BLaER1 treated with 17β-estradiol and CSF1 and Interleukin-3, amounts not matched to agents 10 nM and 100 nM (cell line): ENCODE data around the gene ZBTB20.

Experiments
- H3K27ac ChIP-seq, 11 experiments: shearing (Covaris generic); formaldehyde crosslinking; 2 replicates each; pipeline ENCODE4 v1.8.1; 2022
- H3K27me3 ChIP-seq, 11 experiments: shearing (Covaris generic); formaldehyde crosslinking; 2 replicates each; pipeline ENCODE4 v1.8.1; 2022
- H3K36me3 ChIP-seq, 11 experiments: shearing (Covaris generic); formaldehyde crosslinking; 2 replicates each; pipeline ENCODE4 v1.8.1; 2022
- H3K4me1 ChIP-seq, 10 experiments: shearing (Covaris generic); formaldehyde crosslinking; 2 replicates each; pipeline ENCODE4 v1.8.1; 2022
- H3K4me2 ChIP-seq, 11 experiments: shearing (Covaris generic); formaldehyde crosslinking; 2 replicates each; pipeline ENCODE4 v1.8.1; 2022
- H3K4me3 ChIP-seq, 10 experiments: shearing (Covaris generic); formaldehyde crosslinking; 2 replicates each; pipeline ENCODE4 v1.8.1; 2022
- H3K9ac ChIP-seq, 11 experiments: shearing (Covaris generic); formaldehyde crosslinking; 2 replicates each; pipeline ENCODE4 v1.8.1; 2022
- H3K9me3 ChIP-seq, 11 experiments: shearing (Covaris generic); formaldehyde crosslinking; replicated peaks in 1 of 11; 2 replicates each; pipeline ENCODE4 v1.8.1; 2022
- H4K20me1 ChIP-seq, 11 experiments: shearing (Covaris generic); formaldehyde crosslinking; 2 replicates each; pipeline ENCODE4 v1.8.1; 2022
- Cebpa-rat ChIP-seq, 11 experiments: shearing (Covaris generic); IDR thresholded peaks; 2 replicates each; pipeline ENCODE4 v1.8.1; 2022

Gene ZBTB20

GRCh38 chr3:114953215-114953799, 193.8 kb downstream of the ZBTB20 start:
- TF ChIP-seq Cebpa-rat (IDR thresholded peaks at IDR 0.05) = no peak
- H3K36me3 ChIP-seq = peaks cover 0 to 7% (median 0%) of the 10 kb centered on the region in 11 experiments; a peak in 1 of 22 replicates

GRCh38 chr3:114942773-114943172, 204.3 kb downstream of the ZBTB20 start:
- Histone ChIP-seq H4K20me1 (no peaks in the 10 kb centered on the region), H3K36me3 (no peaks in the 10 kb centered on the region), H3K9ac (no peak overlapping the region), H3K4me3 (no peak overlapping the region), H3K9me3 (no peaks in the 10 kb centered on the region), H3K4me2 (no peak overlapping the region), H3K27ac (no peak overlapping the region), H3K4me1 (peaks cover 0 to 4% (median 0%) of the 10 kb centered on the region in 10 experiments; a peak in 1 of 20 replicates), H3K27me3 (no peaks in the 10 kb centered on the region)
- no peak for TF ChIP-seq Cebpa-rat (IDR thresholded peaks at IDR 0.05)

More at GRCh38 chr3:114953215-114953799, 193.8 kb downstream of the ZBTB20 start:
- H3K4me1 ChIP-seq = no peaks in the 10 kb centered on the region
- H4K20me1 ChIP-seq = no peaks in the 10 kb centered on the region
- H3K9me3 ChIP-seq = peaks cover 20 to 34% (median 24%) of the 10 kb centered on the region in 11 experiments
- H3K4me2 ChIP-seq = no peak overlapping the region
- no peak overlapping the region for H3K27ac ChIP-seq
- no peak overlapping the region for H3K9ac ChIP-seq
- H3K27me3 ChIP-seq = no peaks in the 10 kb centered on the region
- no peak overlapping the region; a peak in 1 of 20 replicates for H3K4me3 ChIP-seq

- no peaks in the 10 kb centered on the region for H3K9me3 ChIP-seq
- H3K9ac ChIP-seq = no peak overlapping the region
- no peak overlapping the region for H3K4me2 ChIP-seq
- no peak for TF ChIP-seq Cebpa-rat (IDR thresholded peaks at IDR 0.05)
- peaks cover 0 to 4% (median 0%) of the 10 kb centered on the region in 10 experiments; a peak in 1 of 20 replicates for H3K4me1 ChIP-seq
- H3K27me3 ChIP-seq = no peaks in the 10 kb centered on the region
- no peak overlapping the region for H3K27ac ChIP-seq
- no peak overlapping the region for H3K4me3 ChIP-seq
- no peaks in the 10 kb centered on the region for H4K20me1 ChIP-seq
- H3K36me3 ChIP-seq = no peaks in the 10 kb centered on the region
Measured at GRCh38 chr3:114941626-114942309, 205.3 kb downstream of the ZBTB20 start.

GRCh38 chr3:114939920-114940319, 207.2 kb downstream of the ZBTB20 start:
- Histone ChIP-seq H3K4me1 (peaks cover 0 to 4% (median 0%) of the 10 kb centered on the region in 10 experiments; a peak in 1 of 20 replicates), H3K4me3 (no peak overlapping the region), H3K27ac (no peak overlapping the region), H3K27me3 (no peaks in the 10 kb centered on the region), H4K20me1 (no peaks in the 10 kb centered on the region), H3K9me3 (no peaks in the 10 kb centered on the region), H3K36me3 (no peaks in the 10 kb centered on the region), H3K4me2 (no peak overlapping the region), H3K9ac (no peak overlapping the region)
- no peak for TF ChIP-seq Cebpa-rat (IDR thresholded peaks at IDR 0.05)

GRCh38 chr3:114933407-114933806, 213.7 kb downstream of the ZBTB20 start:
- Histone ChIP-seq H4K20me1 (no peaks in the 10 kb centered on the region), H3K36me3 (no peaks in the 10 kb centered on the region), H3K4me1 (no peaks in the 10 kb centered on the region), H3K27me3 (no peaks in the 10 kb centered on the region), H3K9ac (no peak overlapping the region), H3K9me3 (no peaks in the 10 kb centered on the region), H3K4me3 (no peak overlapping the region), H3K4me2 (no peak overlapping the region), H3K27ac (no peak overlapping the region)
- TF ChIP-seq Cebpa-rat (IDR thresholded peaks at IDR 0.05) = no peak

- no peak for TF ChIP-seq Cebpa-rat (IDR thresholded peaks at IDR 0.05)
- Histone ChIP-seq H3K9me3 (no peaks in the 10 kb centered on the region), H3K4me3 (no peak overlapping the region), H3K27ac (no peak overlapping the region), H3K36me3 (no peaks in the 10 kb centered on the region), H3K9ac (no peak overlapping the region), H3K4me2 (no peak overlapping the region), H4K20me1 (no peaks in the 10 kb centered on the region), H3K4me1 (no peaks in the 10 kb centered on the region), H3K27me3 (no peaks in the 10 kb centered on the region)
Measured at GRCh38 chr3:114929971-114930732, 216.9 kb downstream of the ZBTB20 start.

GRCh38 chr3:114928989-114929640, 218.0 kb downstream of the ZBTB20 start:
- no peak overlapping the region for H3K4me2 ChIP-seq

GRCh38 chr3:114904633-114905032, 242.5 kb downstream of the ZBTB20 start:
- H3K9ac ChIP-seq = no peak overlapping the region
- H3K4me1 ChIP-seq = no peaks in the 10 kb centered on the region
- no peak overlapping the region for H3K27ac ChIP-seq

More at GRCh38 chr3:114928989-114929640, 218.0 kb downstream of the ZBTB20 start:
- no peaks in the 10 kb centered on the region for H4K20me1 ChIP-seq
- no peaks in the 10 kb centered on the region for H3K36me3 ChIP-seq
- H3K27ac ChIP-seq = no peak overlapping the region
- H3K4me1 ChIP-seq = no peaks in the 10 kb centered on the region
- no peaks in the 10 kb centered on the region for H3K9me3 ChIP-seq
- no peak for TF ChIP-seq Cebpa-rat (IDR thresholded peaks at IDR 0.05)
- H3K27me3 ChIP-seq = no peaks in the 10 kb centered on the region
- no peak overlapping the region for H3K4me3 ChIP-seq
- no peak overlapping the region for H3K9ac ChIP-seq

GRCh38 chr3:114903213-114903612, 243.9 kb downstream of the ZBTB20 start:
- Histone ChIP-seq H4K20me1 (no peaks in the 10 kb centered on the region), H3K36me3 (no peaks in the 10 kb centered on the region), H3K4me1 (no peaks in the 10 kb centered on the region), H3K9ac (no peak overlapping the region), H3K4me2 (no peak overlapping the region), H3K4me3 (no peak overlapping the region), H3K9me3 (no peaks in the 10 kb centered on the region), H3K27me3 (no peaks in the 10 kb centered on the region), H3K27ac (no peak overlapping the region)
- TF ChIP-seq Cebpa-rat (IDR thresholded peaks at IDR 0.05) = no peak

More at GRCh38 chr3:114904633-114905032, 242.5 kb downstream of the ZBTB20 start:
- no peak overlapping the region for H3K4me2 ChIP-seq
- TF ChIP-seq Cebpa-rat (IDR thresholded peaks at IDR 0.05) = no peak
- H3K9me3 ChIP-seq = no peaks in the 10 kb centered on the region
- no peaks in the 10 kb centered on the region for H4K20me1 ChIP-seq
- H3K36me3 ChIP-seq = no peaks in the 10 kb centered on the region
- no peaks in the 10 kb centered on the region for H3K27me3 ChIP-seq
- H3K4me3 ChIP-seq = no peak overlapping the region
